ENCODE data around the gene MSL1.

- TF ChIP-seq, protein P1, sequence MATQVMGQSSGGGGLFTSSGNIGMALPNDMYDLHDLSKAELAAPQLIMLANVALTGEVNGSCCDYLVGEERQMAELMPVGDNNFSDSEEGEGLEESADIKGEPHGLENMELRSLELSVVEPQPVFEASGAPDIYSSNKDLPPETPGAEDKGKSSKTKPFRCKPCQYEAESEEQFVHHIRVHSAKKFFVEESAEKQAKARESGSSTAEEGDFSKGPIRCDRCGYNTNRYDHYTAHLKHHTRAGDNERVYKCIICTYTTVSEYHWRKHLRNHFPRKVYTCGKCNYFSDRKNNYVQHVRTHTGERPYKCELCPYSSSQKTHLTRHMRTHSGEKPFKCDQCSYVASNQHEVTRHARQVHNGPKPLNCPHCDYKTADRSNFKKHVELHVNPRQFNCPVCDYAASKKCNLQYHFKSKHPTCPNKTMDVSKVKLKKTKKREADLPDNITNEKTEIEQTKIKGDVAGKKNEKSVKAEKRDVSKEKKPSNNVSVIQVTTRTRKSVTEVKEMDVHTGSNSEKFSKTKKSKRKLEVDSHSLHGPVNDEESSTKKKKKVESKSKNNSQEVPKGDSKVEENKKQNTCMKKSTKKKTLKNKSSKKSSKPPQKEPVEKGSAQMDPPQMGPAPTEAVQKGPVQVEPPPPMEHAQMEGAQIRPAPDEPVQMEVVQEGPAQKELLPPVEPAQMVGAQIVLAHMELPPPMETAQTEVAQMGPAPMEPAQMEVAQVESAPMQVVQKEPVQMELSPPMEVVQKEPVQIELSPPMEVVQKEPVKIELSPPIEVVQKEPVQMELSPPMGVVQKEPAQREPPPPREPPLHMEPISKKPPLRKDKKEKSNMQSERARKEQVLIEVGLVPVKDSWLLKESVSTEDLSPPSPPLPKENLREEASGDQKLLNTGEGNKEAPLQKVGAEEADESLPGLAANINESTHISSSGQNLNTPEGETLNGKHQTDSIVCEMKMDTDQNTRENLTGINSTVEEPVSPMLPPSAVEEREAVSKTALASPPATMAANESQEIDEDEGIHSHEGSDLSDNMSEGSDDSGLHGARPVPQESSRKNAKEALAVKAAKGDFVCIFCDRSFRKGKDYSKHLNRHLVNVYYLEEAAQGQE (IDR thresholded peaks at IDR 0.05; ENCODE audit: low read depth), result no peak
- TF ChIP-seq EP300 (IDR thresholded peaks at IDR 0.05; ENCODE audit: borderline replicate concordance) (no peak), RAD21 (IDR thresholded peaks at IDR 0.05; ENCODE audit: low read depth) (no peak), CEBPB (IDR thresholded peaks at IDR 0.05) (no peak), USF1 (IDR thresholded peaks at IDR 0.05) (no peak), CREB1 (IDR thresholded peaks at IDR 0.05; ENCODE audit: low read depth) (no peak), ZBTB7A (IDR thresholded peaks at IDR 0.05; ENCODE audit: low read depth) (no peak), NFIC (IDR thresholded peaks at IDR 0.05) (no peak), EGR1 (IDR thresholded peaks at IDR 0.05) (no peak), FOXM1 (IDR thresholded peaks at IDR 0.05; ENCODE audit: borderline replicate concordance, low read depth) (no peak), TAF1 (IDR thresholded peaks at IDR 0.05; ENCODE audit: low read depth) (no peak), YY1 (IDR thresholded peaks at IDR 0.05; ENCODE audit: low read depth) (no peak)
- TF ChIP-seq, protein P2, sequence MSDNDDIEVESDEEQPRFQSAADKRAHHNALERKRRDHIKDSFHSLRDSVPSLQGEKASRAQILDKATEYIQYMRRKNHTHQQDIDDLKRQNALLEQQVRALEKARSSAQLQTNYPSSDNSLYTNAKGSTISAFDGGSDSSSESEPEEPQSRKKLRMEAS (IDR thresholded peaks at IDR 0.05), result no peak
Observed at GRCh38 chr17:40124279-40125141, 2.7 kb downstream of the MSL1 start.
